BLaER1 (cell line): ENCODE results near the gene NCSTN.

Experiments
- H3K27ac ChIP-seq: shearing (Covaris generic); formaldehyde crosslinking; 2 replicates; pipeline ENCODE4 v1.8.1; 2022
- H3K27me3 ChIP-seq: shearing (Covaris generic); formaldehyde crosslinking; 2 replicates; pipeline ENCODE4 v1.8.1; 2022
- H3K36me3 ChIP-seq: shearing (Covaris generic); formaldehyde crosslinking; 2 replicates; pipeline ENCODE4 v1.8.1; 2022
- H3K4me1 ChIP-seq: shearing (Covaris generic); formaldehyde crosslinking; 2 replicates; pipeline ENCODE4 v1.8.1; 2022
- H3K4me2 ChIP-seq: shearing (Covaris generic); formaldehyde crosslinking; 2 replicates; pipeline ENCODE4 v1.8.1; 2022
- H3K4me3 ChIP-seq: shearing (Covaris generic); formaldehyde crosslinking; 2 replicates; pipeline ENCODE4 v1.8.1; 2022
- H3K9ac ChIP-seq: shearing (Covaris generic); formaldehyde crosslinking; 2 replicates; pipeline ENCODE4 v1.8.1; 2022
- H3K9me3 ChIP-seq: shearing (Covaris generic); formaldehyde crosslinking; 2 replicates; pipeline ENCODE4 v1.8.1; 2022
- H4K20me1 ChIP-seq: shearing (Covaris generic); formaldehyde crosslinking; 2 replicates; pipeline ENCODE4 v1.8.1; 2022
- Cebpa-rat ChIP-seq: shearing (Covaris generic); IDR thresholded peaks from 2 replicates; pipeline ENCODE4 v1.8.1; 2022

NCSTN gene

GRCh38 chr1:160367934-160368923 is 25.0 kb downstream of the NCSTN start:
- Histone ChIP-seq H3K36me3 (no peaks in the 10 kb centered on the region), H3K4me3 (no peak overlapping the region), H3K9ac (no peak overlapping the region), H3K27me3 (no peaks in the 10 kb centered on the region), H3K4me1 (peaks cover under 1% of the 10 kb centered on the region; the same call in 1 of the 2 replicates), H4K20me1 (no peaks in the 10 kb centered on the region), H3K4me2 (no peak overlapping the region), H3K9me3 (no peaks in the 10 kb centered on the region), H3K27ac (no peak overlapping the region)
- TF ChIP-seq Cebpa-rat, result no peak

GRCh38 chr1:160369087-160369486 is 25.9 kb downstream of the NCSTN start:
- Histone ChIP-seq H4K20me1 (no peaks in the 10 kb centered on the region), H3K27me3 (no peaks in the 10 kb centered on the region), H3K4me3 (no peak overlapping the region), H3K4me2 (no peak overlapping the region), H3K36me3 (no peaks in the 10 kb centered on the region), H3K27ac (no peak overlapping the region), H3K4me1 (peaks cover 5% of the 10 kb centered on the region), H3K9ac (no peak overlapping the region), H3K9me3 (no peaks in the 10 kb centered on the region)
- no peak for TF ChIP-seq Cebpa-rat

GRCh38 chr1:160370561-160371345 is 27.6 kb downstream of the NCSTN start:
- Histone ChIP-seq H3K4me1 (peaks cover 22% of the 10 kb centered on the region), H3K9ac (no peak overlapping the region), H3K4me3 (no peak overlapping the region), H4K20me1 (no peaks in the 10 kb centered on the region), H3K9me3 (no peaks in the 10 kb centered on the region), H3K27ac (no peak overlapping the region), H3K27me3 (no peaks in the 10 kb centered on the region), H3K36me3 (no peaks in the 10 kb centered on the region), H3K4me2 (no peak overlapping the region)
- TF ChIP-seq Cebpa-rat, result no peak

- no peaks in the 10 kb centered on the region for H4K20me1 ChIP-seq
- no peak overlapping the region for H3K4me2 ChIP-seq
- H3K27ac ChIP-seq, result no peak overlapping the region
- H3K4me1 ChIP-seq, result peaks cover 27% of the 10 kb centered on the region
- no peaks in the 10 kb centered on the region for H3K9me3 ChIP-seq
- no peaks in the 10 kb centered on the region for H3K36me3 ChIP-seq
- no peaks in the 10 kb centered on the region for H3K27me3 ChIP-seq
- no peak overlapping the region for H3K4me3 ChIP-seq
- H3K9ac ChIP-seq, result no peak overlapping the region
- no peak for TF ChIP-seq Cebpa-rat
Measured at GRCh38 chr1:160371346-160371631, 28.1 kb downstream of the NCSTN start.

- no peaks in the 10 kb centered on the region for H3K9me3 ChIP-seq
- no peaks in the 10 kb centered on the region for H3K27me3 ChIP-seq
- H3K4me3 ChIP-seq, result no peak overlapping the region
- no peaks in the 10 kb centered on the region for H4K20me1 ChIP-seq
- no peak for TF ChIP-seq Cebpa-rat
- no peaks in the 10 kb centered on the region for H3K36me3 ChIP-seq
- H3K4me2 ChIP-seq, result no peak overlapping the region
- no peak overlapping the region for H3K9ac ChIP-seq
- H3K27ac ChIP-seq, result no peak overlapping the region
- H3K4me1 ChIP-seq, result peaks cover 30% of the 10 kb centered on the region
Measured at GRCh38 chr1:160371756-160372155, 28.6 kb downstream of the NCSTN start.

GRCh38 chr1:160373696-160374095 is 30.5 kb downstream of the NCSTN start:
- no peaks in the 10 kb centered on the region for H3K9me3 ChIP-seq
- H3K27me3 ChIP-seq, result no peaks in the 10 kb centered on the region
- no peaks in the 10 kb centered on the region for H3K36me3 ChIP-seq
- peaks cover 30% of the 10 kb centered on the region for H3K4me1 ChIP-seq
- no peaks in the 10 kb centered on the region for H4K20me1 ChIP-seq
- peak overlapping the region; percentile 97 for H3K4me2 ChIP-seq
- H3K4me3 ChIP-seq, result no peak overlapping the region
- no peak overlapping the region for H3K9ac ChIP-seq
- no peak for TF ChIP-seq Cebpa-rat
- peak overlapping the region; percentile 86; the same call in 1 of the 2 replicates for H3K27ac ChIP-seq

- H3K9me3 ChIP-seq, result no peaks in the 10 kb centered on the region
- H3K36me3 ChIP-seq, result no peaks in the 10 kb centered on the region
- peak overlapping the region; percentile 75 for H3K9ac ChIP-seq
- H4K20me1 ChIP-seq, result no peaks in the 10 kb centered on the region
- peak overlapping the region; percentile 61 for H3K4me3 ChIP-seq
- peak overlapping the region; percentile 86 for H3K27ac ChIP-seq
- TF ChIP-seq Cebpa-rat, result no peak
- H3K4me2 ChIP-seq, result peak overlapping the region; percentile 97
- peaks cover 30% of the 10 kb centered on the region for H3K4me1 ChIP-seq
- H3K27me3 ChIP-seq, result no peaks in the 10 kb centered on the region
Measured at GRCh38 chr1:160374306-160375110, 31.3 kb downstream of the NCSTN start.

- H3K36me3 ChIP-seq, result no peaks in the 10 kb centered on the region
- no peaks in the 10 kb centered on the region for H4K20me1 ChIP-seq
- H3K4me1 ChIP-seq, result peaks cover 30% of the 10 kb centered on the region
- TF ChIP-seq Cebpa-rat, result no peak
- H3K27ac ChIP-seq, result peak overlapping the region; percentile 86
- peak overlapping the region; percentile 75 for H3K9ac ChIP-seq
- H3K27me3 ChIP-seq, result no peaks in the 10 kb centered on the region
- H3K4me3 ChIP-seq, result peak overlapping the region; percentile 61
- H3K9me3 ChIP-seq, result no peaks in the 10 kb centered on the region
- peak overlapping the region; percentile 97 for H3K4me2 ChIP-seq
Measured at GRCh38 chr1:160375788-160376524, 32.8 kb downstream of the NCSTN start.
